T follicular helper cell (primary cell): ENCODE measurements around the gene PARD6B.
A peak's percentile ranks its signal among the peaks of the same experiment; 100 is the strongest.
"Not testable (repeated sequence)": the region's sequence is repeated elsewhere in the genome, so short reads cannot be mapped to it uniquely, and the experiment has no call there.

Experiments
- DNase-seq: peaks from one replicate; pipeline ENCODE4 v3.0.0-alpha.2; 2020; ENCODE audit warnings: low read depth

Gene PARD6B

DNA sequence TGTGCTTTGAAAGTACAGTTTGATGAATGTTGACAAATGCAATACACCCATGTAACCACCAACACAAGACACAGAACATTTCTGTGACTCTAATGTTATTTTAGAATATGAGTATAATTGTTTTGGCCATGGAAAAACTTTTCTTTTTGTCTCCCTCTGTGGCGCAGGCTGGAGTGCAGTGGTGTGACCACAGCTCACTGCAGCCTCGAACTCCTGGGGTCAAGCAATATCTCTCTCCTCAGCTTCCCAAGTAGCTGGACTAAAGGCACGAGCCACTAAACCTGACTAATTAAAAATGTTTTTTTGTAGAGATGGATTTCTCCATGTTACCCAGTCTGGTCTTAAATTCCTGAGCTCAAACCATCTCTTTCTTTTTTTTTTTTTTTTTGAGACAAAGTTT, 43.1 kb downstream of the PARD6B start:
- no peak for DNase-seq

DNA sequence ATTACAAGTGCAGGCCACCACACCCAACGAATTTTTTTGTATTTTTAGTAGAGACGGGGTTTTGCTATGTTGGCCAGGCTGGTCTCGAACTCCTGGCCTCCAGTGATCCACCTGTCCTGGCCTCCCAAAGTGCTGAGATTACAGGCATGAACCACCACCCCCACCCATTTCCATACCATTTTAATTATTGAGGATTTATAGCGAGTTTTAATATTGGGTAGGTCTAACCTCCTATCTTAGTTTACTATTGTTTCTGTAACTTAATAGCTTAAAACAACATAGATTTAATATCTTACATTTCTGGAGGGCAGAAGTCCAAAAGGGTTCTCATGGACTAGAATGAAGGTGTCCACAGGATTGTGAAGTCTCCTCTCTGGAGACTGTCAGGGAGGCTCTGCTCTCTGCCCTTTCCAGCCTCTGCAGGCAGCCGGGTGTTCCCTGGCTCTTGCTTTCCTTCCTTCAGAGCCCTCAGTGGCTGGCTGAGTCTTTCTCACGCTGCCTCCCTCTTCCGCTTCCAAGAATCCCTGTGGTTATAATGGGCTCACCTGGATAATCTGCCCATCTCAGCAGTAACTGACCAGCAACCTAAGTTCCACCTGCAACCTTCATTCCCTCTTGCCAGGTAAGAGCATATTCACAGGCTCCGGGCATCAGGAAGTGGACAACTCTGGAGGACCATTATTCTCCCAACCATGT, 44.9 kb downstream of the PARD6B start:
- DNase-seq = no peak

DNA sequence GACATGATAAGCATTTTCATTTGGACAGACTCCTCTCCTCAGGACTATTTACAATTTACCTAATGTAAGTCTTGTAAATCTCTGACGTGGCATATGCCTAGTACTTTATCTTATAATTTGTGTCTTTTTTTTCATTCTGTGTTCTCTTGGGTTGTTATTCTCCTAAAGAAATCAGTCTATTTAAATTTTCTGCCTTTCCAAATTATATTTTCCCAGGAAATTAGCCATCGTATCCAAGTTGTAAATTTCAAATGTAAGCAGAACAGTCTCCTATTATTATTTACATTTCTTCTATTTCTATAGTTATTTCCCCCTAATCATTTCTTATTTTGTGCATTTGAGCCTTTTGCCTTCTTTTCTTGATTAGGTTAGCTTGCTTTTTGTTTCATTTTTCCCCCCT, 46.0 kb downstream of the PARD6B start:
- DNase-seq = no peak

DNA sequence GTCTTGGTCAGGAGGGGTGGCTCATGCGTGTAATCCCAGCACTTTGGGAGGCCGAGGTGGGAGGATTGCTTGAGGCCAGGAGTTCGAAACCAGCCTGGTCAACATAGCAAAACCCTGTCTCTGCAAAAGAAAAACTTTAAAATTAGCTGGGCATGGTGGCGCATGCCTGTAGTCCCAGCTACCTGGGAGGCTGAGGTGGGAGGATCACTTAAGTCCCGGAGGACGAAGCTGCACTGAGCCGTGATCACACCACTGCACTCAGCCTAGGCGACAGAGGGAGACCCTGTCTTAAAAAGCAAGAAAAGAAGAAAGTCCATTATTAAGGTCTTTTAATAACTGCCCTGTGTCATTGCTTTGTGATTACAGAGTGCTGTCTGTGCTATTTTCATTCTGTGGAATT, 47.6 kb downstream of the PARD6B start:
- DNase-seq = not testable (repeated sequence)

DNA sequence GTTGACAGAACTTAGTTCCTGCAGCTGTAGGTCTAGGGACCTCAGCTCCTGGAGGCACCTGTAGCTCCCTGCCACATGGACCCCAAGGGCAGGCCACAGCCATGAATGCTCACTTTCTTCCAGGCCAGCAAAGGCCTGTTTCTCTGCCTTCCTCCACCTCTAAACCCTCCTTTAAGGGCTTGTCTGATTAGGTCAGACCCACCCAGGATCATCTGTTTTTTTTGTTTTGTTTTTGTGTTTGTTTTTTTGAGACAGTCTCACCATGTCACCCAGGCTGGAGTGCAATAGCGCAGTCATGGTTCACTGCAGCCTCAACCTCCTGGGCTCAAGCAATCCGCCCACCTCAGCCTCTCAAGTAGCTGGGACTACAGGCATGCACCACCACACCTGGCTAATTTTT, 52.0 kb downstream of the PARD6B start:
- no peak for DNase-seq

DNA sequence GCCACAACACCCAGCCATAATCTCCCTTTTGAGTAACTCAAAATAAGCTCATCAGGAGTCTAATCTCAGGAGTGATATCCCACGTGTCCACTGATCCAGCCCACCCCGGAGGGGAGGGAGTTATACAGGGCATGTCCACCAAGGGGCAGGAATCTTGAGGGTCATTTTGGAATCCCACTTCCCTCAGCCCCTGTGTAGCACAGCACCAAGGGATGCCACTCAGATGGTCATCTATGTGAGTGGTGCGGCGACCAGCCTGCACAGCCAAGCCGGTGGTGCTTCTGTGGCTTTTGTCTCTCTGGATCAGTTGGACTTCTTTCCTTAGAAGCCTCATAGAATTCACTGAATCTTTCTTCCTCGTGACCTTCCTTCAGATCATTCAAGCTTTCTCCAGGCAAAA, 52.5 kb downstream of the PARD6B start:
- no peak for DNase-seq

DNA sequence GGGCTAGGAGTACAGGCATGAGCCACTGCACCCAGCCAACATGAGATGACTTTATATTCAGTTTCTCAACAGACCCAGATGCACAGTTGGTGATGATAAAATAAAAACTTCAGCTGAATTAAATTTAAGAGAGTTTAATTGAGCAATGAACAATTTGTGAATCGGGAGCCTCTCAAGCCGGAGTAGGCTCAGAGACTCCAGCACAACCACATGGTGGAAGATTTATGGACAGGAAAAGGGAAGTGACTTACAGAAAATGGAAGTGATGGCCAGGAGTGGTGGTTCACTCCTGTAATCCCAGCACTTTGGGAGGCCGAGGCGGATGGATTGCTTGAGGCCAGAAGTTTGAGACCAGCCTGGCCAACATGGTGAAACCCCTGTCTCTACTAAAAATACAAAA, 53.1 kb downstream of the PARD6B start:
- no peak for DNase-seq

DNA sequence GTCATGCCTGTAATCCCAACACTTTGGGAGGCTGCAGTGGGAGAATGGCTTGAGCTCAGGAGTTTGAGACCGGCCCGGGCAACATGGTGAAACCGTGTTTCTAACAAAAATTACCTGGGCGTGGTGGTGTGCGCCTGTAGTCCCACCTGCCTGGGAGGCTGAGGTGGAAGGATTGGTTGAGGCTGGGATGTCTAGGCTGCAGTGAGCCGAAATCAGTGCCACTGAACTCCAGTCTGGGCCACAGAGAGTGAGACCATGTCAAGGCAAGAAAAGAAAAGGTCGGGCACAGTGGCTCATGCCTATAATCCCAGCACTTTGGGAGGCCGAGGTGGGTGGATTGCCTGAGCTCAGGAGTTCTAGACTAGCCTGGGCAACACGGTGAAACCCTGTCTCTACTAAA, 55.3 kb downstream of the PARD6B start:
- DNase-seq = no peak

DNA sequence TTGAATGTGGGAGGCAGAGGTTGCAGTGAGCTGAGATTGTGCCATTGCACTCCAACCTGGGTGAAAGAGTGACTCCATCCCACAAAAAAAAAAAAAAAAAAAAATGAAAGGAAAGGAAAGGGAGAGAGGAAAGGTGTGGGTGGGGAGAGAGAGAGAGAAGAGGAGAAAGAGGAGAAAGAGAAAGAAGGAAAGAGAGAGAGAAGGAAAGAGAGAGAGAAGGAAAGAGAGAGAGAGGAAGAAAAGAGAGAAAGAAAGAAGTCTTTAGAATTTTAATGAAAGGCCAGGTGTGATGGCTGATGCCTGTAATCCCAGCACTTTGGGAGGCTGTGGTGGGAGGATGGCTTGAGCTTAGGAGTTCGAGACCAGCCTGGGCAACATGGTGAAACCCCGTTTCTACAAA, 55.8 kb downstream of the PARD6B start:
- DNase-seq = no peak

DNA sequence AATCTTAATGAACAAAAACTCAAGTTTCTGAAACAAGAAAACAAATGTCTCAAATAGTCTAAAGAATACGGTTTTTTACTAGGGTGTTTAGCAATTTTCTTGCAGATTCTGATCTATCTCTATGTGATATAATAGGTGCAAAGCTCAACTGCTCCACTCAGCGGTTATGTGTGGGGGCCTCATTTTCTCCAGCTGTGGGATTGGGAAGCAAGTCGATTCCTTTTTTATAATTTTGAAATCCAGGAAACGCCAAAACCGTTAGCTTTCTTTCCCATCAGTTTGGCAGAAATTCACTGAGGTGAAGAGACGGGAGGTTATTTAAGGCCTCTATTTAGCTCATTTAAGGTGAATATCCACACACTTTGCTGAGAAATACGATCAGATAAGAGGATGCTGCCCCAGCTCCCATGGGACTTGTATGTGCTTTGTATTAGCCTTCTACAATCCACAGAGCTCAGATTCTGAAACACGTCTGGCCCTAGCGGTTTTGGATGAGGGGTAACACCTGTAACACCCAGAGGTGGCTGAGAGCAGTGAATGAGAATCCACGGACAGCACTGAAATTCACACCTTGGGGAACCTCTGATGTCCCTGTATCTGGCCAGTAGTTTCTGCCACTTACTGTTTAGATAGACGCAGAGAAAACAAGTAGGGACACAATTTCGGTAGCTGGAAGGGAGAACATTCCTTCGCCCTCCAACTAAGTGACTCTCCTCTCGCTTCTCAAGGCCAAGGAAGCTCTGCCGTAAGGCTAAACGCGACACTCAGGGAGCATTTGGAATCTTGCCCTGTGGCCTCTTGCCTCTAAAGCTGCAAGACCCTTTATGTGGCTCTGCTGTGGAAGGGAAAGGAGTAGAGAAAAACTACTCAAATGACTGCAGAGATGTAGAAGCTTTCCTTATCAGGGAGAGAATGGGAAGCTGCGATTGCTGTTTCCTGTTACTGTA, 56.9 kb downstream of the PARD6B start:
- no peak for DNase-seq

DNA sequence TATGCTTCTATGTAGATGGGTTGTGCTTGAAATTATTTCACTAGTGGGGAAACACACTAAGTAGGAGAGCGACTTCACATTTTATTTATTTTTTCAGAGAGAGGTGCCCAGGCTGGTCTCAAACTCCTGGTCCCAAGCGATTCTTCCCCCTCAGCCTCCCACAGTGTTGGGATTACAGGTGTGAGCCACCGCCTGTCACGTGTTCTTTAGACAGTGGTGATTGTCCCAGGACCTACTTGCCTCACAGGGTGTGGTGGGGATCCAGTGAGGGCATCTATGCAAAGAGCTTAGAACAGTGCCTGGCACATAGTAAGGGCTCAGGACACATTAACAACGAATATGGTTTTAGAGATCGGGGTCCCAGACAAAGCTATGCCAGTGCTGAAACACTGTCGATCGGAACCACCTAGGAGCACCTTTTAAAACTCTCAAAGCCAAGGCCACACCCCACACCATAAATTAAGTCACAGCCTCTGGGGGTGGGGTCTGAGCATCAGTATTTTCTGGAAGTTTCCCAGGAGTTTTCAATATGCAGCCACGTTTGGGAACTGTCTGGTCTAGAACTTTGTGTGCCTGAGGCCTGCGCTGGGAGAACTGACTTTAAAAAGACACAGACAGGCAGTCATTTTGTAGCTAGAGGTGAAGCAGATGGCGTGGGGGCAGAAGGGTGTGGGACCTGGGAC, 58.7 kb downstream of the PARD6B start:
- DNase-seq = no peak

DNA sequence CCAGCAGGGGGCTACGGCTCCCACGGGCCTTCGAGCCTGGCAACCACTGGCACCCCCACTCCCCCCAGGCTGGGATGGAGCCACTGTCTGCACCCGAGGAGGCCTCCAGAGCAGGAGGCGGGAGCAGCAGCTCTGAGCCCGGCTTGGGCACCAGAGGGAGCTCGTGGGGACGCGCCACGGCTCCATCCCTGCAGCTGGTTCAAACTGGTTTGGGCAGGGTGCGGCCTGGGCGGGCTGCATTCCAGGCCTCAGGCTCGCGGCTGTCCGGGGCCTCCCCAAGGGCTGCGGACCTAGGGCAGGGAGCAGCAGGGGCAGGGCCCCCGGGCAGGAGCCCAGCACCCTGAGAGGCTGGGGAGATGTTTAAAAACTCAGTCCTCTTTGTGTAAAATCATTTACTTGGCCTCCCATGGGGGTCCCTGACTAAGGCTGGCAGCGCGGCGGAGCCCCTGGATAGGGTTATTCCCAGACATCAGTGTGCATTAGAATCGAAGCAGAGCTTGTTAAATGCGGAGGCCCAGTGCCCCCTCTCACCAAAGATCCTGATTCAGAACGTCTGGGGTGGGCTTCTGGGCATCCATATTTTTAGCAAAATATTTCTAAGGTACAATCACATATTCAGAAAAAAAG, 59.4 kb downstream of the PARD6B start:
- peak; percentile 69 for DNase-seq

DNA sequence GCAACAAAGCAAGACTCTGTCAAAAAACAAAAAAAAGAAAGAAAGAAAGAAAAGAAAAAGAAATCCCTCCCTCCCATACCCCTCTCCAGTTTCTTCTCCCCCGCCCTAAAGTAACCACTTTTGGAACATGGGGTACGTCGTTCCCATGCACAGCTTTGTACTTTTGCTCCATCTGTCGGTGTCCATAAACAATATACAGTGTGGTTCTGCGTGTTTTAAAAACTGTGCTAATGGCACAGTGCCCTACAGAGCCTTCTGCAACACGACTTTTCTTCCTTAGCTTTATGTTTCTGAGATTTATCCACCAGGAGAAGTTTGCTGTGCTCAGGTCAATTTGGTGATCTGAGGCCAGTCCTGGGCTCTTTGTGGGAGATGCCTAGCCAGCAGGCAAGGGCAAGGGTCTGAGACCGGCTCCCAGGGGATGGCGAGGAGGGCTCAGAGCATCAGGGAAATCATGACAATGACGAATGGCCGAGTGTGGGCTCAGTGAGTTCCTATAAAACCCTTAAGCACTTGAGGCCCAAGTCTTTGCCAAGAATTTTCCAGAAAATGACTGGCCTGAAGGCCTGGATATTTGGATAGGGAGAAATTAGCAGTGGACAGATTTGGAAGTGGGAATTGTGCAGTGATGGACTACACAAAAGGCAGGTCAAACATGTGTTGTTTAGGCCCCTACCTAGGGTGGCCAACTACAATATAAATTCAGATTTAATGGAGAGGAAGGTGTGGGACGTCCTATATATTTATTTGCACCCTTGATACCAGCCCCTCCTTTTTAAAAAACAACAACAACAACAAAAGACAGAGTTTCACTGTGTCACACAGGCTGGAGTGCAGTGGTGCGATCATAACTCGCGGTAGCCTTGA, 61.6 kb downstream of the PARD6B start:
- DNase-seq = no peak

DNA sequence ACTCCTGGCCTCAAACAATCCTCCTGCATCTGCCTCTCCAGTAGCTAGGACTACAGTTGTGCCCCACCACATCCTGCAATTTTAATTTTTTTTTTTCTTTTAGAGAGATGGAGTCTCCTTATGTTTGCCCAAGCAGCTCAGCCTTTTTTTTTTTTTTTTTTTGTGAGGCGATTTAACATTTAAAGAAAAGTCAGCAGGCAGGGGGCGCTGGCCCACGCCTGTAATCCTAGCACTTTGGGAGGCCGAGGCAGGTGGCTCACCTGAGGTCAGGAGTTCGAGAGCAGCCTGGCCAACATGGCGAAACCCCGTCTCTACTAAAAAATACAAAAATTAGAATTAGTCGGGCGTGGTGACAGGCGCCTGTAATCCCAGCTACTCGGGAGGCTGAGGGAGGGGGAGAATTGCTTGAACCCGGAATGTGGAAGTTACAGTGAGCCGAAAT, 62.2 kb downstream of the PARD6B start:
- DNase-seq = peak; percentile 15

DNA sequence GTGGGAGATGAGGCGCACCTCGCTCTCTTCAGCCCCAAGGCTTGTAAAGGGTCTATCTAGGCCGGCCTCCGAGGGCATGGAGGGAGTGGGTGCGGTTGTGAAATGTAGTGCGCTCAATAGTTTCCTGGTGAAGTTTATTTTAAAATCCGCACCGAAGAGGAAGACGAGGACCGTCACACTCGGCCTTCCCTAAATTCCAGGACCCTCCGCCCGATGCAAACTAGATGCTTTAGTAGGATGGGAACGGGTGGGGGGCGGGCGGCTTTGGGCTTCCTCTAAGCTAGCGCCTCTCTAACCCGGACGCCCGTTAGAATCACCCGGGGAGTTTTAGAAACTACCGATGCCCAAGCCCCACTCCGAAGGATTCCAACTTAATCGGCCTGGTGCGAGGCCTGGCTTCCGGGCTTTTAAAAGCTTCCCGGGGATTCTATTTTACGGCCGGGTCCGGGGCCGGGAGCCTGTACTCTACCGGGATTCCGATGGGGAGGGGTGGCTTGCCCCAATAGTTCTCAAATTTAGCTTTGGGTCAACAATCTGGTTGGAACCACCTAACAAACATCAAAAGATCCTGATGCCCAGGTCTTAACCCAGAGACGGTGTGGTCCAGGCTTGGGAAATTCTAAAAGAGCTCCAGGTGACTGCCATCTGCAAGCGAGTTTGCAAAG, 62.9 kb downstream of the PARD6B start:
- DNase-seq = no peak

DNA sequence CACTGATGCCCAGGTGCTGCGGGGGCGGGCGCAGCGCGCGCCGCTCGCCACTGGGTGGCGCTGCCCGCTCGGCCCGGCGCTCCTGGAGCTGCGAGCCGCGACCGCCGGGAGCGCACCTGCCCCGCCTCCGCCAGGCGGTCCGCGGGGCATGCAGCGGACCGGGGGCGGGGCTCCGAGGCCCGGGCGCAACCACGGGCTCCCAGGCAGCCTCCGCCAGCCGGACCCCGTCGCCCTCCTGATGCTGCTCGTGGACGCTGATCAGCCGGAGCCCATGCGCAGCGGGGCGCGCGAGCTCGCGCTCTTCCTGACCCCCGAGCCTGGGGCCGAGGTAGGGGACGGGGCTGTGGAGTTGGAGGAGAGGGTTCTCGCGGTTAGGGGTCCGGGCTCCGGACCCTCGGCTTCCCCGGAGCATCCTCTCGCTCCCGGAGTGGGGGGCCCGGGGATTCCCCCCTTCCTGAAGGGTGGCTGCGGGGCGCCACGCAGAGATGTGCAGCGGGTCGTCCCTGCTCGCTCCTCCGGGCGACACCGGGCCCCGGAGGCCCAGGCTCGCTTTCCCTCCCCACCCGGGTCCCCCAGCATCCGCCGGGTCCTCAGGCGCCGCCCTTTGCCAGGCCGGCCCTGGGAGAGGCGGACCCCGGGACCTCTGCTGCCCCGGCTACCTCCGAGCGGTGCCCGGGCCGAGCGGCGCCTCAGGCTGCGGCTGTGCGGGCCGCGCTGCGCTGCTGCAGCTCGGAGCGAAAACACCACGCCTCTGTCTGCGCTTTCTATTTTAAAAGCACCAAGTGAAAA, 63.7 kb downstream of the PARD6B start, which contains the start of gene BCAS4:
Gene BCAS4, plus strand, starts transcription at position 216 of the 789 bp plus-strand sequence. Its CDS starts 23 bp downstream, at position 239.
- peak; percentile 70 for DNase-seq

DNA sequence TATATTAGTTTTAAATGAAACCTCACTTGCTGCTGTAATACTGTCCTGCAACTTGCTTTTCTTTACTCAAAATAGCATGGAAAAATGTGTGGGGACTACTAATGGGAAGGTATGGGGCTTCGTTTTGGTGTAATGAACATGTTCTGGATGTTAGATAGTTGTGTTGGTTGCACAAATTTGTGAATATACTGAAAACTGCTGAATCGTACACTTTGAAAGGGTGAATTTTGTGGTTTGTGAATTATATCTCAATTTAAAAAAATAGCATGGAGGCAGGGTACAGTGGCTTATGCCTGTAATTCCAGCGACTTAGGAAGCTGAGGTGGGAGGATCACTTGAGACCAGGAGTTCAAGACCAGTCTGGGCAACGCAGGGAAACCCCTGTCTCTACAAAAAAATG, 65.8 kb downstream of the PARD6B start:
- no peak for DNase-seq

DNA sequence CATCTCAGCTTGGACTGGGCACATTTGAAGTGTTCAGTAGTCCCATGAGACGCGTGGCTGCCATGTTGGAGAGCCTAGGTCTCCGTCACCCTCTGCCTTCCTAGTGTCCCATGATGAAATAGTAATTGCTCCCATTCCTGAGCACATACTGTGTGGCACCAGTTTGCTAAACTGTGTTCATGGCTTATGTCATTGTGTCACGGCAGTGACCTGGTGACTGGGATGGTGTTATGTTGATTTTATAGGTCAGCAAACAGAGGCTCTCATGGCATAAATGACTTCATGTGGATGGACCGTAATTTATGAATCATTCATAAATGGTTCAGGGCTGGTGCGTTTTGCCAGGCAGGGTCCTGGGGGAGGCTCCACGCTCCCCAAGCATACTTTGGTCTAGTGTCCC, 67.3 kb downstream of the PARD6B start:
- DNase-seq = no peak

DNA sequence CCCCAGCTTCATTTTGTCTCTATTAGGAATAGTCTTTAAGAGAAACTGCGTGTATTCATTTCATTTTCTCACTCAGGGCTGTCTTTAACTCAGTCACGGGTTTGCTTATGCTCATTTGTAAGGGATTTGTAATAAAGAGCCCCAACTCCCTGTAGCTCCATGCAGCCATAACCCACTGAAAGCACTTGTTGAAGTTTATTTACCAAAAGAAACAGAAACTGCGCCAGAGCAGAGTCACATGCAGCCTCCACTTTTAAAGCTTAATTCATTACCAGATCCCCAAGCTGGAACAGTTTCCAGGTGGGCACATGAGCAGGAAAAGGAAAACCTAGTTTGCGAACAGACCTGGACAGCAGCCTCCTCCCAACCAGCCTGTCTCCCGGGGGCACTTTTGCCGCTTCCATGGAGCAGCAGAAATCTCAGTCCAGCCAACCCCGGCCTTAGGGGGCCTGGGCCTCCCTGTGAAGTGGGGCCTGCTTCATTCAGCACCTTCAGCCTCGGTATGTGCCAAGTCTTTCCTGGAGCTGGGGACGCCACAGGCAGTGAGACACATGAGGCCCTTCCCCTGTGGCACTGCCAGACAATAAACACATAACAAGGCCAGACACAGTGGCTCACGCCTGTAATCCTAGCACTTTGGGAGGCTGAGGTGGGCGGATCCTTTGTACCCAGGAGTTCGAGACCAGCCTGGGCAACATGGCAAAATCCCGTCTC, 68.0 kb downstream of the PARD6B start:
- DNase-seq = no peak
